Stimulated activated CD8-positive, alpha-beta memory T cell treated with anti-CD3 and anti-CD28 coated beads, Interleukin-12 subunit alpha, Interleukin-12 subunit beta, amount 100 ng/mL, for 24 hours (primary cell): Measurements from ENCODE around the gene SERPINB5.
"Not testable (repeated sequence)": the region's sequence is repeated elsewhere in the genome, so short reads cannot be mapped to it uniquely, and the experiment has no call there.

Source experiments
- DNase-seq: peaks from one replicate; pipeline ENCODE4 v3.0.0-alpha.2; 2020; ENCODE audit errors: extremely low read depth

Gene SERPINB5, protein sequence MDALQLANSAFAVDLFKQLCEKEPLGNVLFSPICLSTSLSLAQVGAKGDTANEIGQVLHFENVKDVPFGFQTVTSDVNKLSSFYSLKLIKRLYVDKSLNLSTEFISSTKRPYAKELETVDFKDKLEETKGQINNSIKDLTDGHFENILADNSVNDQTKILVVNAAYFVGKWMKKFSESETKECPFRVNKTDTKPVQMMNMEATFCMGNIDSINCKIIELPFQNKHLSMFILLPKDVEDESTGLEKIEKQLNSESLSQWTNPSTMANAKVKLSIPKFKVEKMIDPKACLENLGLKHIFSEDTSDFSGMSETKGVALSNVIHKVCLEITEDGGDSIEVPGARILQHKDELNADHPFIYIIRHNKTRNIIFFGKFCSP

DNA sequence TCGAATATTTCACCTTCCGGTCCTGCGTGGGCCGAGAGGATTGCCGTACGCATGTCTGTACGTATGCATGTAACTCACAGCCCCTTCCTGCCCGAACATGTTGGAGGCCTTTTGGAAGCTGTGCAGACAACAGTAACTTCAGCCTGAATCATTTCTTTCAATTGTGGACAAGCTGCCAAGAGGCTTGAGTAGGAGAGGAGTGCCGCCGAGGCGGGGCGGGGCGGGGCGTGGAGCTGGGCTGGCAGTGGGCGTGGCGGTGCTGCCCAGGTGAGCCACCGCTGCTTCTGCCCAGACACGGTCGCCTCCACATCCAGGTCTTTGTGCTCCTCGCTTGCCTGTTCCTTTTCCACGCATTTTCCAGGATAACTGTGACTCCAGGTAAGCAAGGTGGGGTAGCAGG, at the start of gene SERPINB5:
TSS of gene SERPINB5 (plus strand) at position 291 of the 400 bp plus-strand sequence. CDS start 7,471 bp downstream, outside the sequence.
- DNase-seq: no peak

DNA sequence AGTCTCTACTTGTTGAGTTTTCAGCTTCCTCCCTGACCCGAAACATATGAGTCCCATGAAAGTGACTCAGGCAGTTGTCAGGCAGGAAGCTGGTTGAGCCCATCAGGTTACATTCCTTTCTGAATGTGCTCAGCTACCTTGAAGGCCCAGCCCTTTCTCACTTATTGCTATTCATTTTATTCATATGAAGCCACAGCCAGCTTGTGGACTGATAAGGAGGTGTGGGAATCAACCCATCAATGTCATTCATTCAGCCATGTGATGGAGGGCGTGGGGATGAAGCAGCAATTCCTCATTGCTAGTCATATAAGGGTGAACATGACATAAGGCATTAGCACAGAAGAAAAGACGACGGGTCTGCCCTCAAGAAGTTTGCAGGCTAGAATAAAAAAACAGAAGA, 49.2 kb upstream of the SERPINB5 start:
- no peak for DNase-seq

DNA sequence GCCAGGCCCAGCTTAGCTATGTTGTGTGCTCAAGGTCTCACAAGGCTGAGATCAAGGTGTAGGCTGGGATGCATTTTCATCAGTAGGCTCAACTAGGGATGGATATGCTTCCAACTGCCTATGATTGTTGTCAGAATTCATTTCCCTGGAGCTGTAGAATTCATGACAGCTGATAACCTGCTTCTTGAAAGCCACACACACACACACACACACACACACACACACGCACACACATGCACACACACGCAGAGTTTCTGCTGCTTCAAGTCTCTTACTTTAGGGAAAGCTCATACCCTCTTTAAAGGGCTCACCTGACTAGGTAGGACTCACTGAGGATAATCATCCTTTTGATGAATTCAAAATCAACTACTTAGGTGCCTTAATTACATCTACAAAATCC, 46.2 kb upstream of the SERPINB5 start:
- no peak for DNase-seq

DNA sequence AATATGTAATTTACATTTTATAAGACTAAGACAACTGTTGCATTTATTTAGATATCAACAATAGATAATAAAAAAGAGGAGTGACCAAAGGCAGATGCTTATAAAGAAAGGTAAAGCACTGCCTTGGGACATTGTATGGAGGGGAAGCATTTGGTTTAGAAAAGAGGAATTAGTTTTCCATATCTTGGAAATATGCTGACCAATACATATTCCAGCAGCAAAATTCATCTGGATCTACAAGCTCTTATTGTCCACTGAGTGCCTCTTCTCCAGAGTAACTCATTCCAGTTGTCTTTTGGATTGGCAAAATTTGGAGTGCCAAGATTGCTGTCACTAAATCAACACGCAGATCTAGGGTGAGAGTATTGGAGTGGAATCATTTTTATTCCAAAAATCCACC, 45.6 kb upstream of the SERPINB5 start:
- DNase-seq: no peak

DNA sequence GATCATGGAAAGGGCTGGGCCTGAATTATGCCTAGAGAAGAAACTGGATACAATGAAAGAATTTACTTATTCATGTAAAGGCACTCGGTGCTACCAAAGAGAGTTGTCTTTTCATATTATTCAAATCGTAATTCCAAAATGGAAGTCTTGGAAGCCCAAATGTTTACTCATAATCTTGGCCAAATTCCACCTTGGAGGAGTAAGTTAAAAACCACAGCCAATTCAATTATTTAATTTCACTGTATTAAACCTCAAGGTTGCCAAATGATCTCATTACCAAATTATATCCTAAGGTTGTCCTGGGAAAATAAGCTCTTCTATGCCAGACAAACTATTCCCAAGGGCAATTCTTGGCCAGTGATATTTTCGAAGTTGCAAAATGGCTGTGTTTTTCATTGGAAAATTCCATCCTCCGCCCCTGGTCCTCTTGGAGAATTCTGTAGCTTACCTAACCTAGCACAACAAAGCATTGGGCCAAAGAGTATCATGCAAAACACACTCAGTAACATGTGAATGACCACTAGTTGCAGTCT, 43.4 kb upstream of the SERPINB5 start:
- DNase-seq: no peak

DNA sequence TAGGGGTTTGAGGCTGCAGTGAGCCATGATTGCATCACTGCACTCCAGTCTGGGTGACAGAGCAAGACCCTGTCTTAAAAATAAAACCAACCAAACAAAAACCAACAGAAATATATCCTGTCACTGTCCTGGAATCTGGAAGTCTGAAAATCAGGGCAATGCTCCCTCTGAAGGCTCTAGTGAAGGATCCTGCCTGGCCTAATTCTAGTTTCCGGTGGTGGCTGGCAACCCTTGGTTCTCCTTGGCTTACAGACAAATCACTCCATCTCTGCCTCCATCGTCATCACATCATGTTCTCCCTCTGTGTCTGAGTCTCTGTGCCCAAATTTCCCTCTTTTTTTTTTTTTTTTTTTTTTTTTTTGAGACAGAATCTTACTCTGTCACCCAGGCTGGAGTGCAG, 38.6 kb upstream of the SERPINB5 start:
- no peak for DNase-seq

DNA sequence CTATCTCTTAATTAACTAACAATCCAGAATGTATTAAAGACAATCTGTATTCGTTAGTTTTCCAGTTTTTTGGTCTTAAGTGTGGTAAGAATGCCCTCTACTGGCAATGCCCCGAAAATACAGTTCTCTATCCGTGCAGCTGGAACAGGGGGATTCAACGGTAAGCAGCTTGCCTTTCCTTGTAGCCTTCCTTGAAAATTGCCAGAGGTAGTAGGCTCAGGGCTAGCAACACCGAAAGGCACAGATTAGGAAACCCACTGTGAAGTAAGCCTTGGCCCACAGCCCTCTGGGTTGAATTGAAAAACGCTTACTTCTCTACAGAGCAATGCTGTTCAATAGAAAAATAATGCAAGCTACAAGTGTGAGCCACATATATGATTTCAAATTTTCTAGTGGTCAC, 37.4 kb upstream of the SERPINB5 start:
- DNase-seq: no peak

DNA sequence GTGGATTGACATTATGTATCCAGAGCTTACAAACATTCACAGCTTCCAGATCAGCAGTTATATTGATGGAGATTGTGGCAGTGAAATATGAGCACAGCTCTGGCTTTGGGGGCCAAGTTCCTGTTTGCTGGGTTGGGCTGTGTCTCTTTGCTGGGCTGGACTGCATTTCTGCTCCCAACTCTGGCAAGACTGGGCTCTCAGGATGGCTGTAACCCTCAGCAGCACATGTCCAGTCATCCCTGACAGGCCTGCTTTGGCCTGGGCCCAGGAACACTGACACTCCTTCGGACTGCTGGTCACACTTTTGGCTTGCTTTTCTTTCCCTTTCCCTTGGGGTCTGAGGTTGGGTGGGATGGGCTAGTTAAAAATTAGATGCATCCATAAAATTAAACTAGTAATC, 36.5 kb upstream of the SERPINB5 start:
- DNase-seq: no peak

DNA sequence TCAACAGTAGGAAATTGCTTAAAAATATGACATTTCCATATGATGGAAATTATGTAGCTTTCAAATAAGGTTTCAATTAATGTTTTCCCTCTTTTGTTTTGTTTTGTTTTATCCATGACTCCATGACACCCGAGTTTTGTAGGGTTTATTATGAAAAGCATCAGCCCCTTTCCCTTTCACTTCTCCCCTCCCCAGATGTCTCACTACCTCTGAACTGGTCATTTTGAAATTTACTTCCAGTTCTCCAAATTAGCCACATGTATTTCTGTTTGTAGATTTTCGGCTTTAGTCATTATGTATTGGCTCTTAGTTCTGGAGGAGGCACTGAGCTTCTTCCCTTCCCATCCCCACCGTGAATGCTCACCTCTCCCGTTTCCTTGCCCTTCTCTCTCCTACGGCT, 35.9 kb upstream of the SERPINB5 start:
- no peak for DNase-seq

DNA sequence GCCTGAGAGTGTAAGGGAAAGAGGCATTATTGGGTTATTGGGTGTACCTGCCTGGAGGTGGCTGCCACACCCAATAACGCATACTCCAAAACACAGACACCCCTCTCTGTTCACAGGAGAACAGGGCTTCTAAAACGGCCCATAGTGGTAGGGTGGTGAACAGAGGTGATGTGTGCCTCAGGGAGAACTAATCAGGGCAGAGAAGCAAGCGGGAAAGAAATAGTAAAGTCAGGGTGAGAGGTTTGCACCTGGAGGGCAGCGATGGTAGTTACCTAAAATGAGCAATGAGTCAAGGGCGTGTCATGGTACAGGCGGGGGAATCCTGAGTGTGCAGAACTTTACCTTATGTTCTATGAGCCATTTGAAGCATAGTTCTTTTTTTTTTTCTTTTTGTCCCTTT, 32.9 kb upstream of the SERPINB5 start:
- DNase-seq: no peak

DNA sequence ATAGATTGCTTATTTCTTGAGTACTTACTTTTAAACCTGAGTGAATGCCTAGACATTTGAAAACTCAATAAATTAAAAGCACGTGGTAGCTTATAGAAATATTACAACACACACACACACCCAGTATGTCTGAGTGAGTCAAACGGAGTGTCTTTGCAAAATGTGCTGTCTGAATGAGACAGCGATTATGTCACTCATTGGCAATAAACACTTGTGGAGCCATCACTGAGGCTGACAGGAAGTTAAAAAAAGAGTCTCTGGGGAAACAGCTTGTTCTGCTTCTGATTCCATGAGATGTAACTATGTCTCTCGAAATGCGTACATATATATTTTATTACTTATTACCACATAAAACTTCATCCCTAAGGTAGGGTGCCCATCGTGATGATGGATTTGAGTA, 32.2 kb upstream of the SERPINB5 start:
- no peak for DNase-seq

DNA sequence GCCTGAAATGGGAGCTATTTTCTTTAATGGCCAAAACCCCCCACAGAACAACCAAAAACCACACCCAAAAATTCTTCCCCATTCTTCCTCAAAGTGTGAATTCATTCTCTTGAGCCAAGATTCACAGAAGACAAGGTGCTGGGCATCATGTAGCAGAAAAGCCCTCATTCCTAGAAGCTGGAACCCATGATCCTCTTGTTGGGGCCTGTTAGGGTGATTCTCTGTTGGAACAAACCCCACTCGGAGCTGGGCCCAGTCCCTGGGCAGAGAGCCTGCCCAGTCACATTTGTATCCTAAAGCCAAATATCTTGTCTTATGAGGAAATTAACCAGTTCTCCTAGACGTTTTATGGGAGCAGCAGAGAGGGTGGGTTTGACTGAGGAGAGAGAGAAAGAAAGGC, 31.7 kb upstream of the SERPINB5 start:
- no peak for DNase-seq

DNA sequence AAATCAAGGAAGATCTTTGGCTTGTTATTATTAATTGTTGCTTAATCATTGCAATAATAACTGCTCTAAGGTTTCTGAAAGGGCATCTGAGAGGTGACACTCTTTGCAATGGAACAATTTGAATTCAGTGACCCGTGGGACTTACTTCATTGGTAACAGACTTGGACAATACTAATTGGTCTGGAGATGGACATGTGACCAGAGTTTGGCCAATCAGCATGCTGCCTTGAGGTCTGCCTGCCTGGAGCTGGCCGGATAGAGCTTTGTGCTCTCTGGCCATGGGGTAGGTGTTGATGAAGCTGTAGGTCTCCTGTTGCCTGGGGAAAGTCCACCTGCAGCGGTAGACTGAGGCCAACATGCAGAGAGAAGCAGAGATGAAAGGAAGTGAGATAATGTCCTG, 30.5 kb upstream of the SERPINB5 start:
- no peak for DNase-seq

DNA sequence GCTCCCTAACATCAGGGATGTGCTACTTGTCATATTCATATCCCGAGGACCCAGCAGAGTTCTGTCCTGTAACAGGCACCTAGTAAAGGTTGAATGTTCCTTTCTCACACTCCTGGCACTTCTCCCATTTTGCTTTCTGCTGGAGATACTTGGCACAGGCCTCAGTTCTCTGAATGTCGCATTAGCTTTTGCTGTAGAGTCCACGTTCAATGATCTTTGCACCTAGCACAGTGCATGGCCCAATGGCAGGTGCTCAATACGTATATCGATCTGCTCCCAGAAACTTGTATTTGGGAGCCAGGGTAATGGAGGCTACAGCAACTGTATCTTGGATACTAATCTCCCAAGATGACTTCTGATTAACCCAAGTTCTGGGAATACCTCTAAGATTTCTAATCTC, 29.7 kb upstream of the SERPINB5 start:
- DNase-seq: no peak

DNA sequence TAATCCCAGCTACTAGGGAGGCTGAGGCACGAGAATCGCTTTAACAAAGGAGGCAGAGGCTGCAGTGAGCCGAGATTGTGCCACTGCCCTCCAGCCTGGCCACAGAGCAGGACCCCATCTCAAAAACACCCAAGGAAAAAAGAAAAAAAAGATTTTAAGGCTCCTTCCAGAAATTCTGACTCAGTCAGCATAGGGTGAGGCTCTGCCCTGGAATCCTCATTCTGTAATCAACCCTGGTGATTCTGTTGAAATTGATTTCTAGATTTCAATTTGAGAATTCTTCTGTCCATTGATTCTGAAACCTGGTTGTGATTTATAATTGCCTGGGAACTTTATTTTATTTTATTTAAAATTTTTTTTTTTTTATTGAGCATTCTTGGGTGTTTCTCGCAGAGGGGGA, 27.3 kb upstream of the SERPINB5 start:
- DNase-seq: no peak

DNA sequence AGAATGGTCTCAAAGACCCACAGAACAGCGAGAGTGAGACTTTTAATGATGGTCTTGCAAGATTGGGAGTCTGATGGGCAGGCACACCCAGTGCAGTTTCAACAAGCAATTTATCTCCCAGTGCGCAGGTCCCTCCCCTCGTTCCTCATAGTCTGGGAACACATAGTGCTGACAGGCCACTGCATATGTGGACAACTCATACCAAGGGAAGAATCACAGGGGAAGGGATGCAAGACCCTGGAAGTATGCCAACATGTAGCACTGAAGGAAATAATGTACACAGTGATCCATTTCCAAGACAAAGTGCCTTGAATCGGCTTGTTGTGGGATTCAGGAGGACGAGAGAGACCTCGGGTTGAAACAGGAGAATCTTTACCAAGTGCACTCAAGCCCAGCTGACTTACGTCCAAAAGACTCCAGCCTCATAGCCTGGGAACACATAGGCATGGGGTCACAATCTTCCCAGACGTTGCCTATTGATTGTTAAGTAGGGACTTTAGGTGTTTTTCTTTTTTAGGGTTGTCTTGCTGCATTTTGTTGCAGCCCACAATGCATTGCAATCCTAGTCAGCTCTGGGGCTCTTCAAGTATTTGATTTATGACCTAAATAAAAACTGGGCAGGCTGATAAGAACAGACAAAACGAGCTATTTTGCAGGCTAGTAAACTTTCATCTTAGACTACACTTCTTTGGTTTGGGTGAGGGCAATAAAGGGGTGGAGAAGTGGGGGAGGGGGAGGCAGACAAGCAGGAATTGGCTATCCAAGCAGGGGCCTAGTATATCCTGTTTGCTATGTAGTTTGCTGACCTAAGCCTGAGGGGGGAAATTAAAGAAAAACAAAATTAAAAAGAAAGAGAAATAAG, 24.7 kb upstream of the SERPINB5 start:
- DNase-seq: no peak

DNA sequence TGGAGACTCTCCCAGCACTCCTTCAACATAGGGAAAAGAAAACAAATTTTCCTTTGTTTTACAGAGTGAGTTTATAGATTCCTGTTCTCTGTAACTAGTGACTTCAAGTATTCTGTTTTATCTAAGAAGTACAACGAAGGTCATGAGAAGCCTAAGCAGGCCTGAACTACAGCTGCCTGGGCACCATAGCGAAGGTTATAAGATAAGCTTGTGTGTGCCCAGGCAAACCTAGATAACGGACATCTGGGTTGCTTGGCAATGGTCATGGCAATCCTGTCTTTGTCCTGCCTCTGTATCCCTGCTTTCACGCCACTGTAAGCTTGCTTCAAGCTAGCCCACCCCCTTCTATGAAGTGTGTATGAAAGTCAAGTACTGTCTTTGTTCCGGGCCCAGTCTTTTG, 24.0 kb upstream of the SERPINB5 start:
- DNase-seq: not testable (repeated sequence)

DNA sequence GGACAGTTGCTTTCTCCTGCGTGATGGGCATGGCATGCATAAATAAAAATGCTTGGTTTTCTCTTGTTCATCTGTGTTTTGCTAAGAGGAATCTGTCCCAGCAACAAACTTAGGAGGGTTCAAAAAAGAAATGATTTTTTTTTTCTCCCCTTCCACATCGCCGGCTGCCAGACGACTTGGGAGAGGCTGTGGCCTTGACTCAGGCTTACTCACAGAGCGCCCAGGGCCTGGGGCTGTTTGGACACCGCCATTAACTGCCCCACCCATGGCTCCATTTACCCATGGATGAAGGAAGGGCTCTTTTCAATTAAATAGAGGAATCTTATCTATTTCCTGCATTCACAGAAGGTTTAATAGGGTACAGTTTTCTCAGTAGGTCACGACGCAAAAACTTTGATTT, 22.3 kb upstream of the SERPINB5 start:
- DNase-seq: no peak

DNA sequence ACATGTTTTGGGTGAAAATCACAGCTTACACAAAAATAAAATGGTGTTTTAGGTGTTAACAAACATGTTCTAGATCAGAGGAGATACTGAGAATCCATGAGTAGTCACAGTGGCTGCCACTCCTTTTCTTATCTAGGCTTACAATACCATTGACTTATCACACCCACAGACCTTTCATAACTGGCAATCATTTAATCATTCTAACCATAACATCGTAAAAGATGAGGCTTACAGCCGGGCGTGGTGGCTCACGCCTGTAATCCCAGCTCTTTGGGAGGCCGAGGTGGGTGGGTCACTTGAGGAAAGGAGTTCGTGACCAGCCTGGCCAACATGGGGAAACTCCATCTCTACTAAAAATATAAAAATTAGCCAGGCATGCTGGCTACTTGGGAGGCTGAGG, 18.8 kb upstream of the SERPINB5 start:
- DNase-seq: no peak

DNA sequence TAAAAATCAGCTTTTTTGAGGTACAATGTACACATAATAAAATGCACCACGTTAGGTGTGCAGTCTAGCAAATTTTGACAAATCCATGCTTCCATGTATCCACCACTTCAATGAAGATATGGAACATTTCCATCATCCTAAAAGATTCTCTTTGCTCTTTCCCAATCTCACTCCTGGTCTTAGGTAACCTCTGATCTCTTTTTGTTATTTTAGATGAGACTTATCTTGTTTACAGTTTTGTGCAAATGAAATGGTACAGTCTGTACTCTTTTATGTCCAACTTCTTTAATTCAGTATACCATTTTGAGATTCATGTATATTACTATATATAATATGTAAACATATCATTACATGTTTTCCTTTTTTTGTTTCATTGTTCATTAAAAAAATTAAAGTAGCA, 16.3 kb upstream of the SERPINB5 start:
- no peak for DNase-seq

DNA sequence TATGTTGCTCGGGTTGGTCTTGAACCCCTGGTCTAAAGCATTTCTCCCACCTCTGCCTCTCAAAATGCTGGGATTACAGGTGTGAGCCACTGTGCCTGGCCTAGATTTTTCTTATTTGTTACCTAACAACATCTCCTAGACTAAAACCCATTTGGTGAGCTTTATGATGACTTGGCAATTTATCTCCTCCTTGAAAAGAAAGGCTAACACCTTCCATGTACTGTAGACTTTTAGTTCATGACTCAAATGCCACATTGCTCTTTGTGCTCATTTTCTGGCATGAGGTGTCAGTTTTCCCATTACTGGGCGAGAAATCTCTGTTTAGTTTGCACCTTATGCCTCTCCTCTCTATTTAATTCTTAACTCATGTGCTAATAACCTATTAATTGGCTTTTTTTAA, 12.3 kb upstream of the SERPINB5 start:
- DNase-seq: no peak

DNA sequence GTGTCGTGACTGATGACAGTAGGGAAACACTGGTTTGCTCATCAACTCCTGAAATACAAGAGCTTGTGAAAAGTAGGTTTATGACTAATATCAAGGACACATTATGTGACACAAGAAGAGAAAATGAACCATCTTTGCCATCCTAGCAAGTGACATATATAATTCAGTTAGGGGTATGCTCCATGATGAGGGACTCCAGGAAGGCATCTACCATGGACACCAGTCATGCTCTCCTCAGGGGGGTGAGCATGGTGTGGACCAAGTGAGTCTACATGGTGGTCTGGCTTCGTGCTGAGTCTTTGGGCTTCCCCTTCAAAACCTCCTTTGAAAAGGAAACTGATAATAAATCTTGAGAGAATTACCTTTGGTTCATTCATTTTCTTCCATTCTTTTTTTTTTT, 11.7 kb upstream of the SERPINB5 start:
- no peak for DNase-seq

DNA sequence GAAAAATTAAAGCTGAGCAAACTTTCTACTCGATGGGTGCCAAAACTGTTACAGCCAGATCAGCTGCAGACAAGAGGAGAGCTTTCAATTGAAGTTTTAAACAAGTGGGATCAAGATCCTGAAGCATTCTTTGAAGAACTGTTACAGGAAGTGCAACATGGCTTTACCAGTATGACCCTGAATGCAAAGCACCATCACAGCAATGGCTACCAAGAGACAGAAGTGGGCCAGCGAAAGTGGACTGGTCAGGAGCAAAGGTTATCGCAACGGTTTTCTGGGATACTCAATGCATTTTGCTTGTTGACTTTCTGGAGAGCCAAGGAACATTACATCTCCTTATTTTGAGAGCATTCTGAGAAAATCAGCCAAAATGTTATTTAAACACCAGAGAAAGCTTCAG, 9.1 kb upstream of the SERPINB5 start:
- no peak for DNase-seq
